Measurements from ENCODE around the gene LRRC75A.

Gene LRRC75A

DNA sequence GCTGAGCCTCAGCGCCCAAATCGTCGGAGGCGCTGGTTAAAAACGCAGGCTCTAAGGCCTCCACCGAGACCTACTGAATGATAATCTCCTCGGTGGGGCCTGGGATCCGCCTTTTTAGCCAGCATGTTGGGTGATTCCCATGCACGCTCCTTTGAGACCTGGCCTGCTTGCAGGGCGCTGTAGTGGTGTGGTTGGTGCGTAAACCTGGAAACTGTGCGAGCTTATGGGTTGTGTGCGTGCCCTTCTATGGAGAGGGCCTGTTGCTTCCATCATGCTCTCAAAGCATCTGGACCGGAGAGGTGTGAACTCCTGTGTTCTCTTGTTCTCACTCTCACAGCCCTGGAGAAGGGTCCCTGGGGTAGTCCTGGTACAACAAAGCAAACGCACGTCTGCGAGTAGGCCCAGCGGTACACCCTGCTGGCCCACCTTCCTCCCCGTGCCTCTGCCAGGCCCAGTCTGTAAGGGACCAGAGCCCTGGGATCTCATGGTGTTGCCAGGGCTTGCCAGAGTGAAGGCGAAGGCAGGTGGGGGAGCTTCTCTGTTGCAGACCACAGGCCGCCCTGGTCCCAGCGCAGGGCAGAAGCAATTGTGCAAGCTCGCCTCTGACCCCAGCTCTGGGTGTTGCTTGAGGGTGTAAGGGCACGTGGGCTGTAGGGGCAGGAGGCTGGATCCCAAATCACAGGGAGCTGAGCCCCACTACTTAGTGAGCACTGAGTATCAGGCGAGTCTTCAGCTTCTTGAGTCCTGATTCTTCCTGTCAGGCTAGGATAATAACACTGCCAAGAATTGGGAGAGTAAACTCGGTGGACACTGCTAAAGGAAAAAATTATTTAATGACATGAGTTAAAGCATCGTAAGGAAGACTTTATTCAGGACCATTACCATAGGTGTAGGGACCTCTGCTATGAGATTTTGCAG, 879 bp upstream of the LRRC75A start:
- Histone ChIP-seq H3K9me3 (ENCODE audit: control insufficient read depth, low read length) (no peaks in the 10 kb centered on the region), H3K27me3 (replicated peaks; ENCODE audit: control insufficient read depth, insufficient read depth, low read length) (peaks cover 32% of the 10 kb centered on the region), H3K36me3 (ENCODE audit: control insufficient read depth, insufficient read depth, low read length, severe bottlenecking) (no peaks in the 10 kb centered on the region), H3K9ac (ENCODE audit: low read length) (peak overlapping the region; percentile 56), H3K4me3 (ENCODE audit: low read length) (peak overlapping the region; percentile 69), H3K4me1 (ENCODE audit: control insufficient read depth, insufficient read depth, low read length) (peaks cover 9% of the 10 kb centered on the region)
- no peak for DNase-seq (ENCODE audit: low read depth)

DNA sequence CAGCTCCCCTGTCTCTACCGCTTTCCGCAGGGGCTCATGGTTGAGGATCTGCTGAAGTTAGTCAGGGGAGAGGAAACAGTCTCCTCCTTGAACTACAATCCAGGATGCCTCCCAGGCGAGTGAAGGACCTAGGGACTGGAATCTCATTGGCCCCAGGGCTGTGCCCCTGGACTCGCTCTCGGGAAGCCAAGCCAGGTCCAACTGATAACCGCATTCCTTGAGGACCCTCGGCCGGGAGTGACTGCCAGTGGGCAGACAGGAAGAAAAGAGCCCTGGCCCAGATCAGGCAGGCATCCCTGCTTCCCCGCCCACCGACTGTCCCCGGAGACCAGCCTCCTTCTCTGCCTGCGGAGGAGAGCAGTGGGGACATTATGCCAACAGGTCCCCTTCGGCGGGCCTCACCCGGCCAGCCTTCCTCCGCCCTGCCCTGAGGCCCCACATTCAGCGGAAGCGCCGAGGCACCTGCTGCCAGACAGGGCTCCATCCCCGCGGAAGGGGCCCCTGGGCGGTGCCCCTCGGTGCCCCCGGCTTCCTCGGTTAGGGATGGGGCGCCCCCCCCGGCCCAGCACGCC, 776 bp downstream of the LRRC75A start:
- H3K4me3 ChIP-seq (ENCODE audit: low read length), result peak overlapping the region; percentile 48
- DNase-seq (ENCODE audit: low read depth), result peak; percentile 31

GRCh38 chr17:16489431-16489830, 2.6 kb downstream of the LRRC75A start:
- no peak for DNase-seq (ENCODE audit: low read depth)
- Histone ChIP-seq H3K4me3 (ENCODE audit: low read length) (no peak overlapping the region), H3K9ac (ENCODE audit: low read length) (no peak overlapping the region), H3K4me1 (ENCODE audit: control insufficient read depth, insufficient read depth, low read length) (peaks cover 37% of the 10 kb centered on the region), H3K9me3 (ENCODE audit: control insufficient read depth, low read length) (no peaks in the 10 kb centered on the region), H3K36me3 (ENCODE audit: control insufficient read depth, insufficient read depth, low read length, severe bottlenecking) (no peaks in the 10 kb centered on the region), H3K27me3 (replicated peaks; ENCODE audit: control insufficient read depth, insufficient read depth, low read length) (peaks cover 11% of the 10 kb centered on the region)

More for the DNA sequence above, 776 bp downstream of the LRRC75A start:
- Histone ChIP-seq H3K9ac (ENCODE audit: low read length) (no peak overlapping the region), H3K36me3 (ENCODE audit: control insufficient read depth, insufficient read depth, low read length, severe bottlenecking) (no peaks in the 10 kb centered on the region), H3K27me3 (replicated peaks; ENCODE audit: control insufficient read depth, insufficient read depth, low read length) (peaks cover 21% of the 10 kb centered on the region), H3K4me1 (ENCODE audit: control insufficient read depth, insufficient read depth, low read length) (peaks cover 19% of the 10 kb centered on the region), H3K9me3 (ENCODE audit: control insufficient read depth, low read length) (no peaks in the 10 kb centered on the region)

DNA sequence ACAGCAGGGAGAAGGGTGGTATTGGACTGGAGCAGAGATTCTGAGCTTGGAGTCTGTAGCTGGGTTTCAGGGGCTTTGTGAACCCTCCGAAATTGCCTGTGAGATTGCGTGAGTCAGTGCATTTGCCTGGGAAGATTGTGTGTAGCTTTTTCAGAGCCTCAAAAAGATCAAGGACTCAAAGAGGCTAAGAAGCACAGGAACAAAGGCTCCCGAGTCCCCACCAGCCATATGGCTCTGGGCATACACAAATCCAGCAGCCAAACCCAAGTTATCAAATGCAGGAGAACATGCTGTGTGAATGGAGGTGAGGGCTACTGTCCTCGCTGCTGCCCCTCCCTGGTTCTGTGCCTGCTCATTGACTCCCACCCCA, 3.0 kb downstream of the LRRC75A start:
- Histone ChIP-seq H3K9me3 (ENCODE audit: control insufficient read depth, low read length) (no peaks in the 10 kb centered on the region), H3K4me1 (ENCODE audit: control insufficient read depth, insufficient read depth, low read length) (peaks cover 39% of the 10 kb centered on the region), H3K27me3 (replicated peaks; ENCODE audit: control insufficient read depth, insufficient read depth, low read length) (peaks cover 7% of the 10 kb centered on the region), H3K9ac (ENCODE audit: low read length) (no peak overlapping the region), H3K4me3 (ENCODE audit: low read length) (no peak overlapping the region), H3K36me3 (ENCODE audit: control insufficient read depth, insufficient read depth, low read length, severe bottlenecking) (no peaks in the 10 kb centered on the region)
- no peak for DNase-seq (ENCODE audit: low read depth)

- H3K9me3 ChIP-seq (ENCODE audit: control insufficient read depth, low read length), result no peaks in the 10 kb centered on the region
- H3K4me1 ChIP-seq (ENCODE audit: control insufficient read depth, insufficient read depth, low read length), result peaks cover 39% of the 10 kb centered on the region
- peaks cover 5% of the 10 kb centered on the region for H3K27me3 ChIP-seq (replicated peaks; ENCODE audit: control insufficient read depth, insufficient read depth, low read length)
- H3K36me3 ChIP-seq (ENCODE audit: control insufficient read depth, insufficient read depth, low read length, severe bottlenecking), result no peaks in the 10 kb centered on the region
- no peak overlapping the region for H3K9ac ChIP-seq (ENCODE audit: low read length)
- no peak for DNase-seq (ENCODE audit: low read depth)
- H3K4me3 ChIP-seq (ENCODE audit: low read length), result no peak overlapping the region
These were observed 3.6 kb downstream of the LRRC75A start for GRCh38 chr17:16488186-16488967.

DNA sequence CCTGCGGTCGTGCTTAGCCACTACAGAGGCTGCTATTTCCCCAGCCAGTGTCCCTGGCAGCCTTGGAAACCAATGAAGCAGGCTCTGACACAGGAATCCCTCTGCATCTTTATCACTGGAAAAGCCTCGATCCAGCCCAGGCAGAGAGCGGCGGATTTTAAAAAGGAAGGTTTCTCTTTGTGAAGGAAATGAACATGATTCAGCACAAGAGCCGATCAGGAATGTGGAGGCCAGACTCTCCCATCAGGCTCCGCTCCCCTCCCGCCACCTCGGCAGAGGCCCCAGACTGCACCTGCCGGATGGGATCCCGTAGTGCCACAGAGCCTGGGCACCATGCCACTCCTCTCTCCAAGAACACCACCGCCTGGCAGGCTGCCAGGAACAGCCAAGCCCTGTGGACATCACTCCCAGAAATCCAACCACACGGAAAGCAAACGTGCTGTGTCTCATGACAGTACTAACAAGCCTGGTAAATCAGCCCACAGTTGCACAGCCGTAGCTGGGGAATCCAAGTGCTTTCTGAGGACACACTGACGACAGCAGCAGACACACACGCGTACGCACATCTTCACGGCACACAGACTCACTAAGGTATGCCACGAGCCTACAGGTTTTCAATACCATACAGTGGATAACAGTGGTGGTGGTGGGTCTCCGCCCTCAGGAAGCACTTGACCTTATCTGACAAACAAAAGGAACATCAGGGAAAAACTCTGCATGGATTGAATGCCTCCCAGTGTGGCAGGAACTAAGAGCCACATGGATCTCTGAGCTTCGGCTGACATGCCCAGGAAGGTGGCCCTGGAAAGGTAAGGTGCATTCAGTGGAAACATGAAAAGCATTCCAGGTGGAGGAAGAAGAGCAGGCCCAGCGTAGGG, 5.4 kb downstream of the LRRC75A start:
- peaks cover 39% of the 10 kb centered on the region for H3K4me1 ChIP-seq (ENCODE audit: control insufficient read depth, insufficient read depth, low read length)
- peak overlapping the region; percentile 64 for H3K9ac ChIP-seq (ENCODE audit: low read length)
- H3K27me3 ChIP-seq (replicated peaks; ENCODE audit: control insufficient read depth, insufficient read depth, low read length), result no peaks in the 10 kb centered on the region
- H3K9me3 ChIP-seq (ENCODE audit: control insufficient read depth, low read length), result no peaks in the 10 kb centered on the region
- DNase-seq (ENCODE audit: low read depth), result peak; percentile 69
- H3K4me3 ChIP-seq (ENCODE audit: low read length), result peak overlapping the region; percentile 57
- H3K36me3 ChIP-seq (ENCODE audit: control insufficient read depth, insufficient read depth, low read length, severe bottlenecking), result no peaks in the 10 kb centered on the region

DNA sequence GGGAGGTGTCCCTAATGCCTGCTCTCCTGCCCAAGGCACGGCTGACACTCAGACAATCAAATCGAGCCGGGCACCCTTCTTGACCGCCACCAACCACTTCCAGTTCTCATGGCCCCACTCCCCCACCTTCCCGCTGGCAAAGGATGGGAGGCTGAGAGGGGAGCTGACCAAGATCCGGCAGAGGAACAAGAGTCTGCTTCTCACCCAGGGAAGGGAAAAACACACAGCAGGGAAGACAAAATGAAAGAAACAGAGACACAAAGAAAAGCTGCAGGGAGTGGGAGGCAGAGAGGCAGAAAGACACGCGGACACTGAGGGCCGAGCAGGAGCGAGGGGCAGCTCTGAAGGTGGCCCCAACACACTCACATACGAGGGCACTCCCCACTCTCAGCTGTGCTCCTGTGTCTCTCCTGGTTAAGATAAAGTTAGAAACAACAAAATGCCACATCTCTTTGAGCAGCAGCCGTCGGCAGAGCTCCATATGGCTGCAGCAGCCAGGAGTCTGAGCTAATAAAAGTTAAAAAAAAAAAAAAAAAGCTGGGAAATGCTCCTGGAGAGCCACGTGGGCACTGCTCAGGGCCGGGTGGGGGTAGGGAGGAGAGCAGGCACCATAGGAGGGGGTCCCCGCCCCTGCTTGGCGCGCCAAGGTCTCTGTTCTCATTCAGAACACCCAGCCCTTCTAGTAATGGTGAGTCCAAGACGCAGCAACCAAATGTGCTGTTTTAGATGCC, 7.4 kb downstream of the LRRC75A start:
- H3K4me3 ChIP-seq (ENCODE audit: low read length), result peak overlapping the region; percentile 39
- no peaks in the 10 kb centered on the region for H3K9me3 ChIP-seq (ENCODE audit: control insufficient read depth, low read length)
- no peaks in the 10 kb centered on the region for H3K27me3 ChIP-seq (replicated peaks; ENCODE audit: control insufficient read depth, insufficient read depth, low read length)
- H3K9ac ChIP-seq (ENCODE audit: low read length), result peak overlapping the region; percentile 65
- no peaks in the 10 kb centered on the region for H3K36me3 ChIP-seq (ENCODE audit: control insufficient read depth, insufficient read depth, low read length, severe bottlenecking)
- H3K4me1 ChIP-seq (ENCODE audit: control insufficient read depth, insufficient read depth, low read length), result peaks cover 39% of the 10 kb centered on the region
- DNase-seq (ENCODE audit: low read depth), result no peak

DNA sequence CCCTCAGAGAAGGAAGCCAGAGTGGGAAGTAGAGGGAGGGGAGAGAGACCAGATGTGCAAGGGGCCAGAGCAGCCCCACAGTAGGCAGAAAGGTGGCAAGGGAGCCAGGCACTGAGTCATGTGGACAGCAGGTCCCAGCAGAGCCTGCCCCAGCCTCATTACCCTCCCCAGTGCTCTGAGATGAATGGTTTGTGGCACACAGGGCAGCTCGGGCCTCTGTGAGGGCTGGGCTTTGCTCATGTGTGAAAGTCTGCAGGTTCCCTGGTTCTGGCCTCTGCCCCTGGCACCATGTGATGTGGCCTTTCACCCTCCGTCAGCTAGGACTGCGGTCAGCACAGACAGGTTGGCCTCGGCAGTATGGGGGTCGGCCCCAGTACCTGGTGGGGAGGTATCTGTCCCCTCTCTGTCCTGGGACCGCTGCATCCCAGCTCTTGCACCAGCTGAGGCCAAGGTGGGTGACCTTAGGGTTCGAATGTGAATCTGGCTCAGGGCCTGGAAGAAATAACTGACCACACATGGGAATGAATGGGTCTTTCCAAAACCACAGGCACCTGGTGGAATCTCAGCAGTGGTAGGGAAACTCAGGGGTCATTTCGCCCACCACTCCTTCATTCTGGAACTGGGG, 8.9 kb downstream of the LRRC75A start:
- Histone ChIP-seq H3K4me1 (ENCODE audit: control insufficient read depth, insufficient read depth, low read length) (peaks cover 41% of the 10 kb centered on the region), H3K36me3 (ENCODE audit: control insufficient read depth, insufficient read depth, low read length, severe bottlenecking) (no peaks in the 10 kb centered on the region), H3K27me3 (replicated peaks; ENCODE audit: control insufficient read depth, insufficient read depth, low read length) (no peaks in the 10 kb centered on the region), H3K9ac (ENCODE audit: low read length) (no peak overlapping the region), H3K9me3 (ENCODE audit: control insufficient read depth, low read length) (no peaks in the 10 kb centered on the region), H3K4me3 (ENCODE audit: low read length) (no peak overlapping the region)
- no peak for DNase-seq (ENCODE audit: low read depth)

DNA sequence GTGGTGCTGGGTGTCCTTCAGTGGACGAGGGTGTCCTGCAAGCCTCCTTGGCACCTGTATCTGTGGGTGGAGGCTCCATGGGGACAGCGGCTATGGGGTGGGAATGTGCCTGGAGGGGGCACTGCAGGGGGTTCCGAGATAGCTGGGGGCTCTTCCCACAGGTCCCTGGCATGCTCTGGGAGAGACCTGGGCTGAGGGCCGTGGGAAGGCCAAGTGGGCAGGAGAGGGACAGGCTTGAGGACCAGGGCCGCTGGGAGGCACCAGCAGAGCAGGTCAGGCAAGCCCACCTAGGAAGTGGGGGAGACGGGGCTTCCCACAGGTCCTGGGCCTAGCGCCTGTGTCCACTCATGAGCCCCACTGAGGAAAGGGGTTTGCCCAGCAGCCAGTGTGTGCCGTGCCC, 9.7 kb downstream of the LRRC75A start:
- no peaks in the 10 kb centered on the region for H3K27me3 ChIP-seq (replicated peaks; ENCODE audit: control insufficient read depth, insufficient read depth, low read length)
- H3K4me1 ChIP-seq (ENCODE audit: control insufficient read depth, insufficient read depth, low read length), result peaks cover 46% of the 10 kb centered on the region
- H3K36me3 ChIP-seq (ENCODE audit: control insufficient read depth, insufficient read depth, low read length, severe bottlenecking), result no peaks in the 10 kb centered on the region
- no peak overlapping the region for H3K9ac ChIP-seq (ENCODE audit: low read length)
- H3K9me3 ChIP-seq (ENCODE audit: control insufficient read depth, low read length), result no peaks in the 10 kb centered on the region
- DNase-seq (ENCODE audit: low read depth), result no peak
- H3K4me3 ChIP-seq (ENCODE audit: low read length), result no peak overlapping the region

- Histone ChIP-seq H3K9me3 (ENCODE audit: control insufficient read depth, low read length) (no peaks in the 10 kb centered on the region), H3K36me3 (ENCODE audit: control insufficient read depth, insufficient read depth, low read length, severe bottlenecking) (no peaks in the 10 kb centered on the region), H3K9ac (ENCODE audit: low read length) (no peak overlapping the region), H3K4me3 (ENCODE audit: low read length) (no peak overlapping the region), H3K4me1 (ENCODE audit: control insufficient read depth, insufficient read depth, low read length) (peaks cover 40% of the 10 kb centered on the region), H3K27me3 (replicated peaks; ENCODE audit: control insufficient read depth, insufficient read depth, low read length) (no peaks in the 10 kb centered on the region)
- DNase-seq (ENCODE audit: low read depth), result no peak
These were observed 11.0 kb downstream of the LRRC75A start for GRCh38 chr17:16480995-16481394.
